ENCODE measurements around the gene CBL.
"Not testable (repeated sequence)": the region's sequence is repeated elsewhere in the genome, so short reads cannot be mapped to it uniquely, and the experiment has no call there.

The CBL gene

GRCh38 chr11:119185981-119186634 lies 20.0 kb upstream of the CBL start:
- no peak for DNase-seq (ENCODE audit: low read depth)
- no peak for TF ChIP-seq CTCF (IDR thresholded peaks at IDR 0.05; ENCODE audit: low read depth, low read length, missing control alignments)
- H3K4me3 ChIP-seq (ENCODE audit: low read depth, low read length) = no peak overlapping the region

GRCh38 chr11:119187123-119187892 lies 18.8 kb upstream of the CBL start:
- DNase-seq (ENCODE audit: low read depth) = no peak
- no peak overlapping the region for H3K4me3 ChIP-seq (ENCODE audit: low read depth, low read length)
- TF ChIP-seq CTCF (IDR thresholded peaks at IDR 0.05; ENCODE audit: low read depth, low read length, missing control alignments) = no peak

GRCh38 chr11:119188067-119188466 lies 18.1 kb upstream of the CBL start:
- no peak for DNase-seq (ENCODE audit: low read depth)
- H3K4me3 ChIP-seq (ENCODE audit: low read depth, low read length) = no peak overlapping the region
- TF ChIP-seq CTCF (IDR thresholded peaks at IDR 0.05; ENCODE audit: low read depth, low read length, missing control alignments) = no peak

- TF ChIP-seq CTCF (IDR thresholded peaks at IDR 0.05; ENCODE audit: low read depth, low read length, missing control alignments) = no peak
- no peak overlapping the region for H3K4me3 ChIP-seq (ENCODE audit: low read depth, low read length)
- no peak for DNase-seq (ENCODE audit: low read depth)
Measured at GRCh38 chr11:119188887-119189286, 17.3 kb upstream of the CBL start.

- TF ChIP-seq CTCF (IDR thresholded peaks at IDR 0.05; ENCODE audit: low read depth, low read length, missing control alignments) = no peak
Measured at GRCh38 chr11:119189393-119189792, 16.7 kb upstream of the CBL start.

GRCh38 chr11:119190531-119190930 lies 15.6 kb upstream of the CBL start:
- DNase-seq (ENCODE audit: low read depth) = no peak
- no peak for TF ChIP-seq CTCF (IDR thresholded peaks at IDR 0.05; ENCODE audit: low read depth, low read length, missing control alignments)
- H3K4me3 ChIP-seq (ENCODE audit: low read depth, low read length) = no peak overlapping the region

More at GRCh38 chr11:119189393-119189792, 16.7 kb upstream of the CBL start:
- DNase-seq (ENCODE audit: low read depth) = no peak
- no peak overlapping the region for H3K4me3 ChIP-seq (ENCODE audit: low read depth, low read length)

- H3K4me3 ChIP-seq (ENCODE audit: low read depth, low read length); DNase-seq (ENCODE audit: low read depth): not testable (repeated sequence)
Measured at GRCh38 chr11:119191265-119191664, 14.9 kb upstream of the CBL start.
